Hematopoietic multipotent progenitor cell treated with erythropoietin and hydrocortisone succinate and interleukin-3 and kit ligand, for 4 days (in vitro differentiated cells): ENCODE results near the gene S100A10.

ENCODE experiments used
- DNase-seq: peaks from one replicate; pipeline ENCODE4 v3.0.0-alpha.2; 2015

The S100A10 gene

DNA sequence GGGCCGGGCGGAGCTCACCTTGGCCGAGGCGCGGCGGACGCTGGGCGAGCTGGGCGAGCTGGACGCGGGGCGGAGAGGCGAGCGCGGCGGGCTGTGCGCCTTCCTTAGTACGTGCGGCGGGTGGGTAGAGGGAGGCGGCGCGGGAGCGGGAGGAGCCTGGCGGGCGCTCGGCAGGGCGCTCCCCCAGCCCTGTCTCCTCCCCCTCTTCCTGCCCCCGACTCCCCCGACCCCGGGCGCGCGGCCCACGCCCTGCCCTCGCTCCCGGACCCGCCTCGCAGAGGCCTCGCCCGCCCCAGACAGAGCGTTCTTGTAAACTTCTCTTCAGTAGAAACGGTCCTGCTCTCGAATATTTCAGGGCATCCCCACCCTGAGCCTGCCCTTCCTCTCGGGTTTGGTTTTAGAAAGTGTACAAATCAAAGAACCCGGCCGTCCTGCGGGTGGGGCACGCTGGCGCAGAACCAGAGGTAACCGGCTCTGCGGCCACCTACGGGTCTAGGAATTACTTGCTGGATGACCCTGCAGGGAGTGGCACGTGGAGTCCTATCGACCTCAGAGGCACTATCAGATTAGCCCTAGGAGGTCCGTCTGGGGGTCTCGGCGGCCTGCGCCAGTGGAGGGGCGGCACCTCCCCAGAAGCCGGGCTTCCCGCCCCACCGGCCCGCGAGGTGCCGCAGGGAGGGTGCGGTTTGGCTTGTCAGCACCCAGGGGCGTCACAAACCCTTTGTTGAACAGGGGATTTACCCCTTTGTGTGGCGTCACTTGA, at the start of gene S100A10:
TSS of gene S100A10 (minus strand) at position 126 of the 763 bp plus-strand sequence. CDS start 7,629 bp downstream, outside the sequence.
- DNase-seq, result peak; percentile 83

- no peak for DNase-seq
Measured at GRCh38 chr1:152042030-152042429, 48.4 kb upstream of the S100A10 start.

DNA sequence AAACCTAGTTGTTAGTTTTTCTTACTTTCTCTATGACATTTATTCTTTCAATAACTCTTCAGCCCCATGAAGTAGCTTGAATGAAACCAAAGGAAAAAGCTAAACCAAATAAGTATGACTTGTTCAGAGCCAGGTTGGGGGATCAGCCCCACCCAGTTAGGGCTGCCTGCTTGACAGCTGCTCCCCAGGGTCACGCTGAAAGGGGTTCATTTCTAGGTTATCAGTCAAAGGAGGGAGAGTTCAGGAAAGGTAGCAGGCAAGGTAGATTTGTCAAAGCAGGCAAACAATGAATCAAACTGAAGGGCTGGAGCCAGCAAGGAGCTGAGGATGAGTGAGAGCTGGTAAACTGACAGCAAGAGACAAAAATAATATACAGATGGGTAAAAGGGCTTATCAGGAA, 46.2 kb upstream of the S100A10 start:
- no peak for DNase-seq

DNA sequence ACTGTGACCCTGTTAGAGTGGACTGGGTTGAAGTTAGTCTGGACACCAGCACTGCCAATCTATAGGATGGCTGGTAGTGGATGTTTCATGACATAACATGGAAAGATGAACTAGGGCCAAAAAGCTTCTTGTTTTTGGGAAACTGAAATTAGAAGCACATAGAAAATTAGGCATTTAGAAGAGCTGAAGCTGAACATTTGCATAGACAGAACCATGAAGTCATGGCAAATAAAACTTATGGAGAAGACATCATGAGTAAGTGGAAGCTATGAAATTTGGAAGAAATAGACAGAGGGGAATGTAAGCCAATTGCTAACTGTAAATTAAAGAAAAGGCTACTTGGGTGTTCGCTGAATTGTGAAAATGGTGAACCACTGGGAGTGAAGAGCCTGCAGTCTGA, 45.8 kb upstream of the S100A10 start:
- no peak for DNase-seq

DNA sequence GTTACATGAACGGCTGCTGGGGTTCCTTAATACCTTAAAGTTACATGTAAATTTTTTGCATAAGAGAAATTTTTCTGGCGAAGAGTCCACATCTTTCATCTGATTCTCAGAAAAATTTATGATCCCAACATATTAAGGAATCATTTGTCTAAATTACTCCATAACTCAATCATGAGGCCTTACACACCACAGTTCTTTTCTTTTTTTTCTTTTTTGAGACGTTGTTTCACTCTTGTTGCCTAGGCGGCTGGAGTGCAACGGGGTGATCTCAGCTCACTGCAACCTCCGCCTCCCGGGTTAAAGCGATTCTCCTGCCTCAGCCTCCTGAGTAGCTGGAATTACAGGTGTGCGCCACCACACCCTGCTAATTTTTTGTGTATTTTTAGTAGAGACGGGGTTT, 45.2 kb upstream of the S100A10 start:
- no peak for DNase-seq

GRCh38 chr1:152036267-152037216, 42.9 kb upstream of the S100A10 start, which contains the start of gene S100A11:
TSS of gene S100A11 (minus strand) at chr1:152037004. CDS start at chr1:152036915, 89 bp downstream.
- peak; percentile 93 for DNase-seq

- peak; percentile 67 for DNase-seq
Measured at GRCh38 chr1:152035539-152036266, 42.0 kb upstream of the S100A10 start.

- DNase-seq, result peak; percentile 88
Measured at GRCh38 chr1:152034654-152035538, 41.2 kb upstream of the S100A10 start.

- no peak for DNase-seq
Measured at GRCh38 chr1:152034324-152034653, 40.6 kb upstream of the S100A10 start.

- DNase-seq, result no peak
Measured at GRCh38 chr1:152029929-152030211, 36.2 kb upstream of the S100A10 start.

- peak; percentile 43 for DNase-seq
Measured at GRCh38 chr1:152029144-152029928, 35.7 kb upstream of the S100A10 start.

DNA sequence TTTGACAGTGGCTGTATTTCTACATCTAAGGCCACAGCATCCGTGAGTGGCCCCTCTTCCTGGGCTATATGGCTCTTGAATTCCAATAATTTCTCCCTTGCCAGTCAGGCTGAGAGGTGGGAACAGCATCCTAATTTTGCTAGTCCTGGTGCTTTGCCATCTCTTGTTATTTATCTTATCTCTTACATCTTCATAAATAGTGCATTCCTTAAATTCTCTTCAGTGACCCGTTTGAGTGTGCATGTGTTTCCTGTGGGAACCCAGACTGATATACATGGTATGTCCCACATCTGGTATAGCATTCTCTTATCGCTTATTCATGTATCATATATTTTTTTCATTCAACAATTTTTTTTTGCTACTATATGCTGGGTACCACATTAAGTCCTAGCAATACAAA, 33.2 kb upstream of the S100A10 start:
- no peak for DNase-seq

DNA sequence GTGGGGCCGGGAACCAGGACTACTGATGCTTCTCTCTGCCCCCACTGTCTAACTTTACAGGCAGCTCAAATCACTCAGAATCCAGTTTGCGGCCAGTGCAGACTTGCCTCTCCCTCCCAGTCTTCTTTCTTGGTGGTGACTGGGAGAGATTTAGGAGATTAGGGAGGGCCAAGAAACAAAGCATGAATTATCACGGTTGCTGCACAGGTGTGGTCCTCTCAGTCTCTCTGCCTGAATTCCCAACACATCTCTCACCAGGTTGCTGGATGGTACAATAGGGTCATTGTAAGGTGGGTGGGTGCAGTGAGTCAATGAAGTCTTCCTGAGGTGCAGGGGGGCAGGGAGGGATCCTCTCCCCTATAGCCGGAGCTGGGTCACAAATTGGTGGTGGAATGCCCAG, 30.6 kb upstream of the S100A10 start:
- DNase-seq, result no peak

DNA sequence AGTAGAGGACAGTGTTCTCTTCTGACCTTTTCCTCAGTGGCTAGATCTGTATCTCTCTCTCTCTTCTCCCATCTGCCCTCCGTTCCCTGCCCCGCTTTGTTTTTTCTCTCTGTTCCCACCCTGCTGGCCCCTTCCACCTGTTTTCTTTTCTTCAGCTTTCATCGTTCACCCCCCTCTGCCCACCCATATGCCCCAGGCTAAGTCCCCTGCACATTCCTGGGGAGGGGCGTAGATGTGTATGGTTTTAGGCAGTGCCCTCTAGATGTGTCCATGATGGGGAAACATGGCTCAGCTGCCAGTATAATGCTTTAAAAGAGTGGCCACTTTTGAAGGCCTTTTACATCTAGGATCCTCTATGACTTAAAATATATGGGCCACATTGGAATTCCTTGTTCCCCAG, 29.6 kb upstream of the S100A10 start:
- no peak for DNase-seq

DNA sequence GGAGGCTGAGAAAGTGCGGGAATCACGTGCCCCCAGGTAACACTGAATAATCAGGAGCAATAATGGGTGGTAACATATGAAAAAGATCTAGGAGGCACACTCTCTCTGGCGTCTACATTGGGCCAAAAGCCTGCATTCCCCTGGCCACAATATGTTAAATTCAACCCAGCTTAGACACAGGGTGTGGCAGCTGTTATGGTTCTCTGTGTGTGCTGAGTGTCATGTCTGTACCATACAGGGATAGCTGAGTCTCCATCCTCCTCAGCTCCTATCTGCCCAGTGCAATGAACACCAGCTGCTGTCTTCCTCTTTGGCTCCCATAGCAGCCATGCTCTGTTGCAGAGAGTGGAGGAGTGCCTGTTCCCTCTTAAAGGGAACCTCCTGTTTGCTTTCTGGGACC, 28.8 kb upstream of the S100A10 start:
- no peak for DNase-seq

GRCh38 chr1:152021569-152021968, 27.9 kb upstream of the S100A10 start:
- DNase-seq, result no peak

DNA sequence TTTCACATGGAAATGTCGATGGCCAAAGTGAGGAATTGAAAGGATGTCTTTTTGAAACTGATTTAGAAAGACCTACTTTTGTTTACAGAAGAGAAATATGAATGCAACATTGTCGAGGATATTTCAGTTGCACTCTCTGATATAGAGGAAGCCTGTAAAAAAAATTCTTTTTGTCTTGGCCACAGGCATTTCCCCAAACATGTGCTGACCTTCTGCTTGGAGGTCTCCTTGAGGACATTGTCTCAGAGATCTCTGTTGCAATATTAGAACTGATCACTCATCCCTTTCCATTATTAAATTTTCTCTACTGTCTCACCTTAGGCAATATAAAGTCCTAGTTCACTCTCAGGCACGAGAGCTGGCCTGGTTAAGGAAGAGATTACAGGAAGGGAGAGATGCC, 27.2 kb upstream of the S100A10 start:
- no peak for DNase-seq

DNA sequence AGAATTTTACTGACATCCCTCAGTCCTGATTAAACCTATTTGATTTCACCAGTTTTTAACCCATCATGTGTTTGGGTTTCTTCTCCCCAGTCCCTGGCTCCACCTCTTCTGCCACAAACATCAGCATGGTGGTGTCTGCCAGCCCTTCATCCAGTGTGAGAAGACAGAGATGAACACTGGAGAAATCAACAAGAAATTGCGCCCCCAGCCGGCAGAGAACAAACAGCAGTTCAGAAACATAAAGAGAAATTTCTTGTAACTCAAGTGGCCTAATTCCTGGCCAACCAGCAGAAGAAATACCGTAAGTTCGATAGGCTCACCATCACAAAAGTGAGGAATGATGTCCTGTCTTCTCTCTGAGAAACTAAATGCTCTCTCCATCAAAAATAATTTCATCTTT, 24.9 kb upstream of the S100A10 start:
- DNase-seq, result peak; percentile 46

GRCh38 chr1:152015766-152016165, 22.1 kb upstream of the S100A10 start:
- DNase-seq, result no peak

DNA sequence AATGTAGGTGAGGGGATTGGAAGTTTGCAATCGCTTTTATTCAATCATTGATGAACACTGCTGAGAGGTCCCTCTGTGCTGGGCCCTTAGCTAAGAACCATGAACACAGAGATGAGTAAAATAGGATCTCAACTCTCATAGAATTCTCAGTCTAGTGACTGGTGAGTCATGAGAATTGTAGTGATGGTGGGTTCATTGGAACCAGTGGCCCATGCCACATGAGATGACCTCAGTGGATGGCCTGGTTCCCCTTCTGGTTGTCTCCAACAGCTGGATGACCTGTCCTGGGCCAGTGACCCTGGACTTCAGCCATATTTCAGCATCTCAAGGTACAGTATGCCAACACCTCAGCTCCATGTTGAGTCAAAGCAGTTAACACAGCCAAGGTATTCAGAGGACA, 21.3 kb upstream of the S100A10 start:
- no peak for DNase-seq

DNA sequence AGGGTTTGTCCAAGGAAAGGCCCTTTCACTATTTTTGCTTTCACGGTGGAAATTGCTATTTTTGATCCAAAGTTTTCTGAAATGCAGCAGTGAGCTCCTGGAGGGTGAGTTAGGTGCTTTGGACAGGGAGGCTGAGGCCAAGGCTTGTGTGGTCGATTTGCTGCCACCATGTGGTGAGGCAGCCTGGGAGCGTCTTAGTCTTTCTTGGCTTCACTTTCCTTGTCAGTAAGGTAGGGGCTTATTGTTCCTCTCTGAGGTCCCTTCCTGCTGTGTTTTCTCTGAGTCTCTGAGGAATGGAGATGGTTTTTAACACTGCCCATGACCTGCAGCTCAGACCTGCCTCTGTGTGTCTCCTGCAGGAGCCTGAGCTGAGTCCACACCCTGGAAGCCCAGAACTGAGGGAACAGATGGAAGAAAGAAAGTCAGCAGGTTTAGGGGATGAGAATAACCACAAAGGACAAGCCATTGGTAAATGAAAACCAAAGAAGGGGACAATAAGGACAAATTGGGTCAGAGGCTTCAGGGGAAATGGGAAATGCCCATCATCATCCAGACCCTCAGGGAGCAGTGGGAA, 20.1 kb upstream of the S100A10 start:
- peak; percentile 78 for DNase-seq
